SU-DHL-6 (cell line): Measurements from ENCODE around the gene CNOT4.

ENCODE experiments used
- EZH2phosphoT487 ChIP-seq: fragments of 200-600 bp; sonication (generic), shearing (Covaris generic); conservative IDR thresholded peaks from 2 replicates; pipeline ENCODE4 v1.6.1; 2018; ENCODE audit warnings: mild to moderate bottlenecking, antibody characterized with exemption, low read length, moderate library complexity, mixed read lengths
- TF ChIP-seq, protein P1 (sequence below): fragments of 200-600 bp; sonication (generic); IDR thresholded peaks from one replicate; pipeline ENCODE4 v1.5.1; 2017; ENCODE audit warnings: antibody characterized with exemption, mild to moderate bottlenecking, low read length, moderate library complexity; ENCODE audit not compliant: insufficient read depth, poor library complexity, severe bottlenecking

DNA sequence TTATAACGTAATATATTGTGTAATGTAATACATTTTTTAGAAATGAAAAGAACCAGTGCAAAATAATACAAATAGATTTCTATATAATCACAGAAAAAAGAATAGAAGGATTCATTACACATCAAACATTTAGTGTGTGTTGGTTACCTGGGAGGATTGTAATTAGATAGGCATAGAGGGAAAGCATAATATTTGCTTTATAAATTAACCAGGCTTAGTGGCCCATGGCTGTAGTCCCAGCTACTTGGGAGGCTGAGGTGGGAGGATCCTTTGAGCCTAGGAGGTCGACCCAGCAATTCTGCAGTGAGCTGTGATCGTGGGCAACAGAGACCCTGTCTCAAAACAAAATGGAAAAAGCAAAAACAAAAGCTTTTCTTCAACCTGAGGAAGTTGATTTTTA is 5.0 kb upstream of the CNOT4 start:
- TF ChIP-seq, protein P1, sequence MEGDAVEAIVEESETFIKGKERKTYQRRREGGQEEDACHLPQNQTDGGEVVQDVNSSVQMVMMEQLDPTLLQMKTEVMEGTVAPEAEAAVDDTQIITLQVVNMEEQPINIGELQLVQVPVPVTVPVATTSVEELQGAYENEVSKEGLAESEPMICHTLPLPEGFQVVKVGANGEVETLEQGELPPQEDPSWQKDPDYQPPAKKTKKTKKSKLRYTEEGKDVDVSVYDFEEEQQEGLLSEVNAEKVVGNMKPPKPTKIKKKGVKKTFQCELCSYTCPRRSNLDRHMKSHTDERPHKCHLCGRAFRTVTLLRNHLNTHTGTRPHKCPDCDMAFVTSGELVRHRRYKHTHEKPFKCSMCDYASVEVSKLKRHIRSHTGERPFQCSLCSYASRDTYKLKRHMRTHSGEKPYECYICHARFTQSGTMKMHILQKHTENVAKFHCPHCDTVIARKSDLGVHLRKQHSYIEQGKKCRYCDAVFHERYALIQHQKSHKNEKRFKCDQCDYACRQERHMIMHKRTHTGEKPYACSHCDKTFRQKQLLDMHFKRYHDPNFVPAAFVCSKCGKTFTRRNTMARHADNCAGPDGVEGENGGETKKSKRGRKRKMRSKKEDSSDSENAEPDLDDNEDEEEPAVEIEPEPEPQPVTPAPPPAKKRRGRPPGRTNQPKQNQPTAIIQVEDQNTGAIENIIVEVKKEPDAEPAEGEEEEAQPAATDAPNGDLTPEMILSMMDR = no peak
- TF ChIP-seq EZH2phosphoT487 = no peak
